Measurements from ENCODE around the gene FAM177A1. TPM values are rescaled to one million over a fixed set of nuclear protein-coding genes. Genes with fewer than 3 reads are reported as not detected.
"Not testable (repeated sequence)": the region's sequence is repeated elsewhere in the genome, so short reads cannot be mapped to it uniquely, and the experiment has no call there.

Gene FAM177A1
- total and polyA plus RNA-seq, 9 of the 15 experiments (the other 6 are each of a cell fraction or from before 2014, with no cell fraction given) = 7.7 to 36.2 (median 29.9) TPM

- TF ChIP-seq RBM15 (IDR thresholded peaks at IDR 0.05; ENCODE audit: insufficient read depth, low read length) = no peak
These were observed 39.4 kb downstream of the FAM177A1 start (continued) for GRCh38 chr14:35085441-35085840.

- in situ Hi-C loops (cut with MboI) = no loop called here
- no peaks in the 10 kb centered on the region for H3K4me1 ChIP-seq (replicated peaks in 1 of 2; ENCODE audit: control insufficient read depth in 2 of 2, insufficient read depth in 2 of 2, low read length in 2 of 2)
- DNase-seq (ENCODE audit: extremely low read depth in 1 of 4, low spot score in 3 of 4) = no peak
- no peak for ATAC-seq
- no peak for TF ChIP-seq ESRRA (IDR thresholded peaks at IDR 0.05; ENCODE audit: borderline replicate concordance, low read depth)
- TF ChIP-seq GATAD2A (IDR thresholded peaks at IDR 0.05) = no peak
- no peak for TF ChIP-seq TAF7 (tag; IDR thresholded peaks at IDR 0.05)
- no peak for TF ChIP-seq PML (IDR thresholded peaks at IDR 0.05; ENCODE audit: low read length)
- no peak for TF ChIP-seq PRPF4 (IDR thresholded peaks at IDR 0.05; ENCODE audit: insufficient read depth, low read depth, low read length, poor library complexity, severe bottlenecking)
- TF ChIP-seq ZBTB43 (CRISPR knock-in tag; IDR thresholded peaks at IDR 0.05) = no peak
- TF ChIP-seq SPI1 (IDR thresholded peaks at IDR 0.05; ENCODE audit: borderline replicate concordance, low read depth, low read length) = no peak
- no peak for TF ChIP-seq L3MBTL2 (IDR thresholded peaks at IDR 0.05)
- no peak for TF ChIP-seq BACH1 (tag; IDR thresholded peaks at IDR 0.05)
- TF ChIP-seq STAT5A (IDR thresholded peaks at IDR 0.05; ENCODE audit: borderline replicate concordance, low read length) = no peak
- no peak for TF ChIP-seq MTA2 (IDR thresholded peaks at IDR 0.05; ENCODE audit: low read depth)
- no peak for TF ChIP-seq SMC3 (conservative IDR thresholded peaks at IDR 0.05; ENCODE audit: insufficient read depth, low read depth, low read length)
- no peak for TF ChIP-seq ZNF184 (CRISPR knock-in tag; IDR thresholded peaks at IDR 0.05)
- TF ChIP-seq ZSCAN32 (CRISPR knock-in tag; IDR thresholded peaks at IDR 0.05) = no peak
- no peak for TF ChIP-seq DNMT1 (IDR thresholded peaks at IDR 0.05)
- TF ChIP-seq CREM (IDR thresholded peaks at IDR 0.05; ENCODE audit: low read depth) = no peak
- no peak overlapping the region for H2AFZ ChIP-seq (ENCODE audit: low read depth, low read length)
- no TSS peak for BruUV-seq (replicated peaks)
- H3K27me3 ChIP-seq (ENCODE audit: control insufficient read depth in 2 of 2, insufficient read depth in 2 of 2, low read length in 2 of 2) = no peaks in the 10 kb centered on the region
- H3K9me1 ChIP-seq (ENCODE audit: control insufficient read depth, insufficient read depth, low read length) = no peaks in the 10 kb centered on the region
- H3K9ac ChIP-seq (ENCODE audit: insufficient read depth in 1 of 2, low read depth in 2 of 2, low read length in 2 of 2) = no peak overlapping the region
- CTCF ChIA-PET (ENCODE audit: low intra/inter-chr PET ratio) = no interaction called here
- H3K27ac ChIP-seq (ENCODE audit: extremely low read depth, low read depth, low read length) = no peak overlapping the region
- peaks cover 16% of the 10 kb centered on the region; the same call in 1 of the 3 replicates for H3K36me3 ChIP-seq (ENCODE audit: control insufficient read depth, insufficient read depth, low read length)
- H3K4me3 ChIP-seq = no peak overlapping the region
- 90% methylated on average over 2 of the region's 2 CpGs for WGBS (ENCODE audit: insufficient coverage, low coverage, missing lambda C conversion rate)
- FAIRE-seq = no peak
- POLR2A ChIA-PET = no interaction called here
- H4K20me1 ChIP-seq (replicated peaks; ENCODE audit: control insufficient read depth, insufficient read depth, low read length) = no peaks in the 10 kb centered on the region
- H3K79me2 ChIP-seq (ENCODE audit: control insufficient read depth, insufficient read depth, low read length) = no peaks in the 10 kb centered on the region
- intact Hi-C loops (cut with micrococcal nuclease) = no loop called here
- no peak overlapping the region for H3K4me2 ChIP-seq (ENCODE audit: insufficient read depth, low read length)
- no peaks in the 10 kb centered on the region for H3K9me3 ChIP-seq (replicated peaks; ENCODE audit: control insufficient read depth, insufficient read depth, low read depth, low read length)
These were observed 42.4 kb downstream of the FAM177A1 start for GRCh38 chr14:35088514-35088913.

GRCh38 chr14:35094645-35095044 is 48.6 kb downstream of the FAM177A1 start:
- H3K79me2 ChIP-seq (ENCODE audit: control insufficient read depth, insufficient read depth, low read length); H3K4me3 ChIP-seq; ATAC-seq; H2AFZ ChIP-seq (ENCODE audit: low read depth, low read length); BruUV-seq (replicated peaks); H3K27me3 ChIP-seq (ENCODE audit: control insufficient read depth in 2 of 2, insufficient read depth in 2 of 2, low read length in 2 of 2); H3K4me2 ChIP-seq (ENCODE audit: insufficient read depth, low read length); H3K9me3 ChIP-seq (replicated peaks; ENCODE audit: control insufficient read depth, insufficient read depth, low read depth, low read length); H3K4me1 ChIP-seq (replicated peaks in 1 of 2; ENCODE audit: control insufficient read depth in 2 of 2, insufficient read depth in 2 of 2, low read length in 2 of 2); CTCF ChIA-PET (ENCODE audit: low intra/inter-chr PET ratio); H3K9me1 ChIP-seq (ENCODE audit: control insufficient read depth, insufficient read depth, low read length); H3K9ac ChIP-seq (ENCODE audit: insufficient read depth in 1 of 2, low read depth in 2 of 2, low read length in 2 of 2); H3K27ac ChIP-seq (ENCODE audit: extremely low read depth, low read depth, low read length); H4K20me1 ChIP-seq (replicated peaks; ENCODE audit: control insufficient read depth, insufficient read depth, low read length); DNase-seq (ENCODE audit: extremely low read depth in 1 of 4, low spot score in 3 of 4); FAIRE-seq; in situ Hi-C loops (cut with MboI); intact Hi-C loops (cut with micrococcal nuclease): not testable (repeated sequence)
- 90% methylated on average over 5 of the region's 6 CpGs for WGBS (ENCODE audit: insufficient coverage, low coverage, missing lambda C conversion rate)
- POLR2A ChIA-PET = interaction anchor here (0.7 kb wide), 1 partner anchor 11 kb away, joined by 4 read pairs; no protein-coding TSS in a partner anchor
- H3K36me3 ChIP-seq (ENCODE audit: control insufficient read depth, insufficient read depth, low read length) = peaks cover 10% of the 10 kb centered on the region; the same call in 1 of the 3 replicates

All from K562 (cell line).